Activated B cell treated with CpG ODN at 0.5 μM for 24 hours (primary cell): Measurements from ENCODE around the gene KDM2A. TPM values are rescaled to one million over a fixed set of nuclear protein-coding genes. Genes with fewer than 3 reads are reported as not detected.
"Not testable (repeated sequence)": the region's sequence is repeated elsewhere in the genome, so short reads cannot be mapped to it uniquely, and the experiment has no call there.

ENCODE experiments used
- ATAC-seq: fragments of 200-7000 bp; cut with Tn5 transposase; one replicate; pipeline ENCODE4 v1.10.0; 2021; ENCODE audit warnings: low read depth, mild to moderate bottlenecking, moderate library complexity
- CTCF ChIA-PET: fragments of 350-600 bp; sonication (Branson Sonifier 250); formaldehyde crosslinking; loops from one replicate; lab custom pipeline; 2021; ENCODE audit warnings: antibody characterized with exemption; lab: Charles Lee
- POLR2A ChIA-PET: fragments of 350-600 bp; sonication (Branson Sonifier 250); formaldehyde crosslinking; loops from one replicate; lab custom pipeline; 2021; ENCODE audit warnings: antibody characterized with exemption; lab: Charles Lee
- DNase-seq: peaks from one replicate; pipeline ENCODE4 v3.0.0; 2022
- H3K27ac Mint-ChIP-seq: one replicate; pipeline ENCODE4 v1.8.0; 2020; ENCODE audit warnings: mixed read lengths
- H3K27me3 Mint-ChIP-seq: one replicate; pipeline ENCODE4 v1.8.0; 2021; ENCODE audit warnings: mixed read lengths
- H3K36me3 Mint-ChIP-seq: one replicate; pipeline ENCODE4 v1.8.0; 2021; ENCODE audit warnings: low read depth, mixed read lengths
- H3K4me1 Mint-ChIP-seq: one replicate; pipeline ENCODE4 v1.8.0; 2021; ENCODE audit warnings: mixed read lengths
- H3K4me3 Mint-ChIP-seq: one replicate; pipeline ENCODE4 v1.8.0; 2020; ENCODE audit warnings: mild to moderate bottlenecking, mixed read lengths
- H3K9me3 Mint-ChIP-seq: one replicate; pipeline ENCODE4 v1.8.0; 2020; ENCODE audit warnings: mixed read lengths
- CTCF ChIP-seq: fragments of 200-600 bp; IDR thresholded peaks from one replicate; pipeline ENCODE4 v1.8.0; 2022; ENCODE audit warnings: antibody characterized with exemption, mild to moderate bottlenecking
- intact Hi-C: fragments of 100-400 bp; cut with micrococcal nuclease; formaldehyde crosslinking; loops from one replicate; pipeline ENCODE4 v1.15.1; 2024
- total RNA-seq: library from RNA; stranded (reverse); gene quantifications from 2 replicates; pipeline ENCODE4 v1.2.3, GENCODE V29; 2022

The KDM2A gene
- total RNA-seq, 1 donor from 2014 or later = 160 TPM

GRCh38 chr11:67165623-67166022 is 46.6 kb downstream of the KDM2A start:
- no peaks in the 10 kb centered on the region for H3K9me3 Mint-ChIP-seq

DNA sequence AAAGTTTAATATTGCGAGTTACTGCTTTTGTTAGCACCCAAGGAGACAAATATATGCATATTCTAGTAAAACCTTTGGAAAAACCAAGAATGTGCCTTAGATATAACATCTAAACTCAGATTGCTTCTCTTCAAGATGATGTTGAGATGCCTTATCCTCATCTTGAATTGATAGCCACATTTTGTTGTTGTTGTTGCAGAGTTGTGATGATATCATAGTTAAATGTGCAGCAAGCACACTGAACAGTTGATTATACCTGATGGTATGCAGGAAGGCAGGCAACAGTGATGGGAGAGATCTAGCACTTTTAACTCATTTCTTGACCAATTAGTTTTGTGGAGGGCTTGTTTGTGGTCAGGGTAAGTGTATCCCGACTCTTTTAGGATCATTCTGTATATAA is 48.0 kb downstream of the KDM2A start:
- no peak overlapping the region for H3K4me3 Mint-ChIP-seq
- H3K27ac Mint-ChIP-seq = no peak overlapping the region
- DNase-seq = no peak
- ChIA-PET CTCF (interaction anchor here (0.7 to 4.8 kb wide), 6 partner anchors 10 to 431 kb away, joined by 3 to 61 read pairs (median 5); no protein-coding TSS in a partner anchor), POLR2A (interaction anchor here (1.4 kb wide), 1 partner anchor 86 kb away, joined by 7 read pairs; no protein-coding TSS in a partner anchor)
- peaks cover 40% of the 10 kb centered on the region for H3K4me1 Mint-ChIP-seq
- peaks cover 19% of the 10 kb centered on the region for H3K36me3 Mint-ChIP-seq
- TF ChIP-seq CTCF = no peak
- no peak for ATAC-seq
- H3K27me3 Mint-ChIP-seq = no peaks in the 10 kb centered on the region
- intact Hi-C loops = loop anchor here (5.0 to 10.0 kb wide), 3 partner anchors 50 to 70 kb away; partner anchors contain the start of gene KDM2A
- H3K9me3 Mint-ChIP-seq = no peaks in the 10 kb centered on the region

More at GRCh38 chr11:67165623-67166022, 46.6 kb downstream of the KDM2A start:
- no peak overlapping the region for H3K4me3 Mint-ChIP-seq
- DNase-seq (no peak), ATAC-seq (peak; percentile 14)
- TF ChIP-seq CTCF = no peak
- POLR2A ChIA-PET = interaction anchor here (0.8 to 2.1 kb wide), 3 partner anchors 8 to 47 kb away, joined by 3 to 7 read pairs (median 3); partner anchors contain the start of gene KDM2A
- peak overlapping the region; percentile 54 for H3K27ac Mint-ChIP-seq
- H3K4me1 Mint-ChIP-seq = peaks cover 35% of the 10 kb centered on the region
- intact Hi-C loops = loop anchor here (5.0 to 10.0 kb wide), 3 partner anchors 48 to 69 kb away; partner anchors contain the start of gene KDM2A
- H3K36me3 Mint-ChIP-seq = peaks cover 14% of the 10 kb centered on the region
- H3K27me3 Mint-ChIP-seq = no peaks in the 10 kb centered on the region
- CTCF ChIA-PET = interaction anchor here (0.7 to 1.2 kb wide), 2 partner anchors 84 to 94 kb away, joined by 3 to 11 read pairs; no protein-coding TSS in a partner anchor

DNA sequence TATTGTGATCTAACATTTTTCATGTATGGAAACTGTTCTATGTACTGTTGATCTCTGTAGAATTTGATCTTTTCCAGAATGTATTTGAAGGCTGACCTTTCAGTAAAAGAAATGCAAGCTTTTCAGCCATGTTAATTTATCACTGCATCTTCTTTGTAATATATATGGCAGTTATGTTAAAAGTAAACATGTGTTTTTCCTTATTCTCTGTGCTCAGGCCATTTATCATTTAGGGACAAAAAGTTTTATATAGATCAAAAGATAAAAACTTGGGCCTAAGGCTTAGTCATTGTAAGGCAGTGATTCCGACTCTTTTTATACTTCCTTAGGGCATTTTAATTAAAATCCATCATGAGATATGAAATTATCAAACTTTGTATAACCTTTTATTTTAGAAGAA is 48.7 kb downstream of the KDM2A start:
- intact Hi-C loops = loop anchor here (1.0 to 10.0 kb wide), 5 partner anchors 50 to 113 kb away; partner anchors contain the start of gene KDM2A
- H3K4me1 Mint-ChIP-seq = peaks cover 41% of the 10 kb centered on the region
- CTCF ChIA-PET = interaction anchor here (0.7 to 4.8 kb wide), 7 partner anchors 10 to 432 kb away, joined by 3 to 61 read pairs (median 5); no protein-coding TSS in a partner anchor
- TF ChIP-seq CTCF = no peak
- H3K27ac Mint-ChIP-seq = no peak overlapping the region
- H3K4me3 Mint-ChIP-seq = no peak overlapping the region
- POLR2A ChIA-PET = interaction anchor here (0.7 to 1.4 kb wide), 2 partner anchors 49 to 86 kb away, joined by 3 to 7 read pairs; partner anchors contain the start of gene KDM2A
- H3K27me3 Mint-ChIP-seq = no peaks in the 10 kb centered on the region
- ATAC-seq = no peak
- no peaks in the 10 kb centered on the region for H3K9me3 Mint-ChIP-seq
- no peak for DNase-seq
- peaks cover 22% of the 10 kb centered on the region for H3K36me3 Mint-ChIP-seq

DNA sequence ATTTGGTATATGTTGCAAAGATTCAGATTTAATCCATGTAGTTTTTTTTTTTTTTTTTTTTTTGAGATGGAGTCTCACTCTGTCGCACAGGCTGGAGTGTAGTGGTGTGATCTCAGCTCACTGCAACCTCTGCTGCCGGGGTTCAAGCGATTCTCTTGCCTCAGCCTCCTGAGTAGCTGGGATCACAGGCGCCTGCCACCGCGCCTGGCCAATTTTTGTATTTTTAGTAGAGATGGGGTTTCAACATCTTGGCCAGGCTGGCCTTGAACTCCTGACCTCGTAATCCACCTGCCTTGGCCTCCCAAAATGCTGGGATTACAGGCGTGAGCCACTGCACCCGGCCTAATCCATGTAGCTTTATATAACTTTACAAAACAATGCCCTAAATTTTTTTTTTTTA is 49.8 kb downstream of the KDM2A start:
- intact Hi-C loops = loop anchor here (1.0 to 10.0 kb wide), 5 partner anchors 52 to 115 kb away; partner anchors contain the start of gene KDM2A
- not testable (repeated sequence) for H3K9me3 Mint-ChIP-seq, ATAC-seq, H3K27ac Mint-ChIP-seq, H3K27me3 Mint-ChIP-seq, H3K4me3 Mint-ChIP-seq, DNase-seq
- CTCF ChIA-PET = interaction anchor here (0.7 to 4.8 kb wide), 3 partner anchors 29 to 87 kb away, joined by 3 to 61 read pairs (median 6); no protein-coding TSS in a partner anchor
- Mint-ChIP-seq H3K36me3 (peaks cover 14% of the 10 kb centered on the region), H3K4me1 (peaks cover 41% of the 10 kb centered on the region)
- POLR2A ChIA-PET = interaction anchor here (0.6 to 0.7 kb wide), 2 partner anchors 59 to 88 kb away, joined by 5 to 6 read pairs; no protein-coding TSS in a partner anchor

GRCh38 chr11:67174311-67174710 is 55.2 kb downstream of the KDM2A start:
- H3K27me3 Mint-ChIP-seq = no peaks in the 10 kb centered on the region
- no peak overlapping the region for H3K4me3 Mint-ChIP-seq
- DNase-seq (no peak), ATAC-seq (no peak)
- ChIA-PET CTCF (interaction anchor here (0.8 kb wide), 1 partner anchor 93 kb away, joined by 3 read pairs; no protein-coding TSS in a partner anchor), POLR2A (interaction anchor here (0.6 to 1.0 kb wide), 2 partner anchors 9 to 168 kb away, joined by 3 read pairs; no protein-coding TSS in a partner anchor)
- no peaks in the 10 kb centered on the region for H3K9me3 Mint-ChIP-seq
- TF ChIP-seq CTCF = no peak
- H3K27ac Mint-ChIP-seq = no peak overlapping the region
- intact Hi-C loops = no loop called here
- peaks cover 35% of the 10 kb centered on the region for H3K4me1 Mint-ChIP-seq
- H3K36me3 Mint-ChIP-seq = peaks cover 16% of the 10 kb centered on the region
